Activated CD8-positive, alpha-beta T cell treated with anti-CD3 and anti-CD28 coated beads for 36 hours (primary cell): ENCODE measurements around the gene LPCAT1. TPM values are rescaled to one million over a fixed set of nuclear protein-coding genes. Genes with fewer than 3 reads are reported as not detected.
"Not testable (repeated sequence)": the region's sequence is repeated elsewhere in the genome, so short reads cannot be mapped to it uniquely, and the experiment has no call there.

Source experiments
- ATAC-seq: fragments of 200-7000 bp; cut with Tn5 transposase; one replicate; pipeline ENCODE4 v1.10.0; 2021; ENCODE audit warnings: mild to moderate bottlenecking, moderate library complexity
- CTCF ChIA-PET: fragments of 350-600 bp; sonication (Branson Sonifier 250); formaldehyde crosslinking; loops from one replicate; lab custom pipeline; 2021; ENCODE audit warnings: antibody characterized with exemption; lab: Charles Lee
- POLR2A ChIA-PET: fragments of 350-600 bp; sonication (Branson Sonifier 250); formaldehyde crosslinking; loops from one replicate; lab custom pipeline; 2021; ENCODE audit warnings: antibody characterized with exemption; lab: Charles Lee
- DNase-seq: peaks from one replicate; pipeline ENCODE4 v3.0.0-alpha.2; 2020
- H3K27ac Mint-ChIP-seq: one replicate; pipeline ENCODE4 v1.8.0; 2021; ENCODE audit warnings: mild to moderate bottlenecking, mixed read lengths
- H3K27me3 Mint-ChIP-seq: one replicate; pipeline ENCODE4 v1.8.0; 2021; ENCODE audit warnings: mixed read lengths
- H3K36me3 Mint-ChIP-seq: one replicate; pipeline ENCODE4 v1.8.0; 2021; ENCODE audit warnings: low read depth, mixed read lengths
- H3K4me1 Mint-ChIP-seq: one replicate; pipeline ENCODE4 v1.8.0; 2021; ENCODE audit warnings: low read depth, mixed read lengths
- H3K4me3 Mint-ChIP-seq: one replicate; pipeline ENCODE4 v1.8.0; 2021; ENCODE audit warnings: mild to moderate bottlenecking, moderate library complexity, mixed read lengths
- H3K9me3 Mint-ChIP-seq: one replicate; pipeline ENCODE4 v1.8.0; 2021; ENCODE audit warnings: mixed read lengths
- intact Hi-C: fragments of 100-400 bp; cut with micrococcal nuclease; formaldehyde crosslinking; loops from one replicate; pipeline ENCODE4 v1.10.0; 2022
- total RNA-seq, 2 experiments: library from RNA; stranded (reverse); gene quantifications; one replicate each; pipeline ENCODE4 v1.2.3, GENCODE V29; 2021
- TF ChIP-seq, protein P1 (sequence below): fragments of 200-600 bp; IDR thresholded peaks from one replicate; pipeline ENCODE4 v1.8.0; 2022; ENCODE audit warnings: antibody characterized with exemption, mild to moderate bottlenecking

Gene LPCAT1
- total RNA-seq, 2 experiments from 2014 or later = 37.2 to 43.6 TPM

DNA sequence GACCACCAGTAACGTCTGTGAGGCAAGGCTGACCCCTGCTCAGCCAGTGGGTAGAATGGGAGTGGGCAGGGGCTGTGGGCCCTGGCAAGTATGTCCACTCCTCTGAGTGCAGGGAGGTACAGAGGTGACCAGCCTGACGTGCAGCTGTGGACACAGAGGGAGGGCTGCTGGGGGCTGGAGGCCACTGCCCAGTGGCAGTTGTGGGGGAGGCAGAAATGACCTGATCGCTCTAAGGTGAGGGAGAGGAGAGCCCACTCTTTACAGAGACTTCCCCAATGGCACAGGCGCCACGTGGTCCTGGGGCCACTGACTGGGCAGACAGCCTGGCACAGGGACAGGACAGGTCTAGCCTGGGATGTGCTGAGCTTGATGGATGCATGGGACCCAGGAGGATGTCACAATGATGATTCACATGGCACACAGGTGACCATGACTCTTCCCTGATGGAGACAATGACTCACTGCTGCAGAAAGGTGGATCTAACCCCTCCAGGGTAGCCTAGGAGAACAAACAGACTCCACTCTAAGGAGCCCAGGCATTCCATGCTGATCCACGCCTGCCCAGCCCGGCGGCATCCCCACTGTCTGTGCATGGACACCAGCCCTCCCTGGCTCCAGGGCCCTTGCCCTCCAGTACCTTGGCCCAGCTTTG, 7.7 kb downstream of the LPCAT1 start:
- Mint-ChIP-seq H3K36me3 (peaks cover 21% of the 10 kb centered on the region), H3K4me3 (no peak overlapping the region), H3K4me1 (peaks cover 33% of the 10 kb centered on the region), H3K27ac (peak overlapping the region; percentile 42), H3K9me3 (no peaks in the 10 kb centered on the region), H3K27me3 (no peaks in the 10 kb centered on the region)
- POLR2A ChIA-PET = interaction anchor here (0.9 kb wide), 1 partner anchor 20 kb away, joined by 3 read pairs; no protein-coding TSS in a partner anchor
- DNase-seq = no peak
- TF ChIP-seq, protein P1, sequence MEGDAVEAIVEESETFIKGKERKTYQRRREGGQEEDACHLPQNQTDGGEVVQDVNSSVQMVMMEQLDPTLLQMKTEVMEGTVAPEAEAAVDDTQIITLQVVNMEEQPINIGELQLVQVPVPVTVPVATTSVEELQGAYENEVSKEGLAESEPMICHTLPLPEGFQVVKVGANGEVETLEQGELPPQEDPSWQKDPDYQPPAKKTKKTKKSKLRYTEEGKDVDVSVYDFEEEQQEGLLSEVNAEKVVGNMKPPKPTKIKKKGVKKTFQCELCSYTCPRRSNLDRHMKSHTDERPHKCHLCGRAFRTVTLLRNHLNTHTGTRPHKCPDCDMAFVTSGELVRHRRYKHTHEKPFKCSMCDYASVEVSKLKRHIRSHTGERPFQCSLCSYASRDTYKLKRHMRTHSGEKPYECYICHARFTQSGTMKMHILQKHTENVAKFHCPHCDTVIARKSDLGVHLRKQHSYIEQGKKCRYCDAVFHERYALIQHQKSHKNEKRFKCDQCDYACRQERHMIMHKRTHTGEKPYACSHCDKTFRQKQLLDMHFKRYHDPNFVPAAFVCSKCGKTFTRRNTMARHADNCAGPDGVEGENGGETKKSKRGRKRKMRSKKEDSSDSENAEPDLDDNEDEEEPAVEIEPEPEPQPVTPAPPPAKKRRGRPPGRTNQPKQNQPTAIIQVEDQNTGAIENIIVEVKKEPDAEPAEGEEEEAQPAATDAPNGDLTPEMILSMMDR = no peak
- CTCF ChIA-PET = no interaction called here
- ATAC-seq = peak; percentile 59
- intact Hi-C loops = no loop called here

DNA sequence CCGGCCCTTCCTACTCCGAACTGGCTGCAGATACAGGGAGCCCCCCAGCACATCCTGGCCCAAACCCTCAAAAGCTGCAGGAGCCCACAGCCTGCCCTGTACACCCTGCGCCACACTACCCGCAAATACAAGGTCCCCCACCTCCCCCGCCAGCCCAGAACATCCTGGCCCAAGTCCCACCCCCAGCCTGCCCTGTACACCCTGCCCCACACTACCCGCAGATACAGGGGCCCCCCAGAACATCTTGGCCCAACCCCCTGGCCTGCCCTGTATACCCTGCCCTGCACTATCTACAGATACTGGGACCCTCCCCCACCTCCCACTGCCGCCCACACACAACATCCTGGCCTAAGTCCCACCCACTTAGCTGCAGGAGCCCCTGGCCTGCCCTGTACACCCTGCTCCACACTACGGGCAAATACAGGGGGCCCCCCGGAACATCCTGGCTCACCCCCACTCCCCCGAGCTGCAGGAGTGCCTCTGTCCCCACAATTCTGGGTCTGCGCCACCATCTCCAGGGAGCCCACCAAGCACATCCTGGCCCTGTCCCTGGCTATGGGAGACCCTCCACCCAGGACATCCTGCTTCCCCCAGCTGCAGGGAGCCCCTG, 8.3 kb downstream of the LPCAT1 start:
- H3K9me3 Mint-ChIP-seq = no peaks in the 10 kb centered on the region
- POLR2A ChIA-PET = interaction anchor here (0.9 kb wide), 1 partner anchor 19 kb away, joined by 3 read pairs; no protein-coding TSS in a partner anchor
- H3K36me3 Mint-ChIP-seq = peaks cover 19% of the 10 kb centered on the region
- DNase-seq = no peak
- TF ChIP-seq, protein P1 = no peak
- H3K27me3 Mint-ChIP-seq = no peaks in the 10 kb centered on the region
- H3K4me3 Mint-ChIP-seq = no peak overlapping the region
- CTCF ChIA-PET = interaction anchor here (0.9 kb wide), 1 partner anchor 130 kb away, joined by 3 read pairs; no protein-coding TSS in a partner anchor
- intact Hi-C loops = no loop called here
- peaks cover 31% of the 10 kb centered on the region for H3K4me1 Mint-ChIP-seq
- peak overlapping the region; percentile 8 for H3K27ac Mint-ChIP-seq
- peak; percentile 21 for ATAC-seq

DNA sequence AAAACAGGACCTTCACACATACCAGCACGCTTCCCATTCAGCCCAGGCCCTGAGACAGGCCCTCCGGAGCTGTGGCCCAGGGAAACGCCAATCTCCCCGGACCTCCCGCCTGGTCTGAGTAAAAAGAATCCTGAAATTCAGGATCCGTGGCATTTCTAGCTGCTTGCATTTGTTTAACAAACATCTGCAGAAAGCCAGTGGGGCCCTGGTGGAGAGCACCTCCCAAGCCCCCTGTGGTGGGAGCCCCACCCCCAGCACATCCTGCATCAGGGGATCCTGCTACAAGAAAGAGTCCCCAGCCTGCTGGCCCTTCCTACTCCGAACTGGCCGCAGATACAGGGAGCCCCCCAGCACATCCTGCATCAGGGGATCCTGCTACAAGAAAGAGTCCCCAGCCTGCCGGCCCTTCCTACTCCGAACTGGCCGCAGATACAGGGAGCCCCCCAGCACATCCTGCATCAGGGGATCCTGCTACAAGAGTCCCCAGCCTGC, 8.9 kb downstream of the LPCAT1 start:
- POLR2A ChIA-PET, intact Hi-C loops, H3K9me3 Mint-ChIP-seq, H3K4me3 Mint-ChIP-seq, ATAC-seq, H3K27ac Mint-ChIP-seq, DNase-seq, H3K27me3 Mint-ChIP-seq: not testable (repeated sequence)
- peaks cover 35% of the 10 kb centered on the region for H3K4me1 Mint-ChIP-seq
- peaks cover 20% of the 10 kb centered on the region for H3K36me3 Mint-ChIP-seq
- CTCF ChIA-PET = interaction anchor here (0.9 kb wide), 1 partner anchor 130 kb away, joined by 3 read pairs; no protein-coding TSS in a partner anchor

DNA sequence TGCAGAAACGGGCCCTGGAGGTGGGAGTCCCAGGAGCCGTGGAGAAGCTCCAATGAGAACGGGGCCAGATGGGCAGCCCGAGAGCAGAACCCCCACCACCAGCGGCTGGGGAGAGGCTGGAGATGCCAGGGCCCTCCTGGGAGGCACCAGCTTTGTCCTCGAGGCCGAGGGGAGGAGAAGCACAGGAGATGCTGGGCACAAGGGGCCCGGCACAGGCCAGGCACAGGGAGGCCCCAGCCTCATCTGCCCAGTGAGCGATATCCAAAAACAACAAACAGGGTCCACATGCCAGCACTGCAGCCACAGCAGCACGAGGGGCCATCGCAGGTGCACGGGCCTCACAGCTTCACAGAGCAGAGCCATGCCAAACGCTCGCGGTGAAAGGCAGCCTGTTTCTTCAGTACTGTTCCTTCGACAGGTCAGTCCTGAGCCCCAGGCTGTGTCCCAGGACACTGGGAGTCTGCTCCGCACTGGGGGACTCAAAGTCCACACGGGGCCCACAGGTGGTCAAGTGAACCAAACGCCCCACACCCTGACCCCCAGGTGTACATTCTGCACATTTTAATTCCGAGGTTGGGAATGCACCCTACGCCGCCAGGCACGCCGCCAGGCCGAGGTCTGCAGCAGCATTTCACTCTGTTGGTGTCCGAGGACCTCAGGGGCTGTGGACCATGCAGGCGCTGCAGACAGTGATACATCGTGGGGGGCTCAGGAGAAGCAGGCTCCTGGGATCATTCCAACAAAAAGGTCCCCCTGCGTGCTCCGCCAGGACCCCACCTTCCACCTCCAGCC, 9.5 kb downstream of the LPCAT1 start:
- DNase-seq (no peak), ATAC-seq (no peak)
- no peaks in the 10 kb centered on the region for H3K27me3 Mint-ChIP-seq
- H3K27ac Mint-ChIP-seq = no peak overlapping the region
- peaks cover 30% of the 10 kb centered on the region for H3K4me1 Mint-ChIP-seq
- ChIA-PET CTCF (interaction anchor here (0.6 to 1.2 kb wide), 2 partner anchors 21 to 134 kb away, joined by 3 read pairs; no protein-coding TSS in a partner anchor), POLR2A (no interaction called here)
- no peaks in the 10 kb centered on the region for H3K9me3 Mint-ChIP-seq
- H3K36me3 Mint-ChIP-seq = peaks cover 16% of the 10 kb centered on the region
- H3K4me3 Mint-ChIP-seq = no peak overlapping the region
- TF ChIP-seq, protein P1 = no peak
- intact Hi-C loops = no loop called here

DNA sequence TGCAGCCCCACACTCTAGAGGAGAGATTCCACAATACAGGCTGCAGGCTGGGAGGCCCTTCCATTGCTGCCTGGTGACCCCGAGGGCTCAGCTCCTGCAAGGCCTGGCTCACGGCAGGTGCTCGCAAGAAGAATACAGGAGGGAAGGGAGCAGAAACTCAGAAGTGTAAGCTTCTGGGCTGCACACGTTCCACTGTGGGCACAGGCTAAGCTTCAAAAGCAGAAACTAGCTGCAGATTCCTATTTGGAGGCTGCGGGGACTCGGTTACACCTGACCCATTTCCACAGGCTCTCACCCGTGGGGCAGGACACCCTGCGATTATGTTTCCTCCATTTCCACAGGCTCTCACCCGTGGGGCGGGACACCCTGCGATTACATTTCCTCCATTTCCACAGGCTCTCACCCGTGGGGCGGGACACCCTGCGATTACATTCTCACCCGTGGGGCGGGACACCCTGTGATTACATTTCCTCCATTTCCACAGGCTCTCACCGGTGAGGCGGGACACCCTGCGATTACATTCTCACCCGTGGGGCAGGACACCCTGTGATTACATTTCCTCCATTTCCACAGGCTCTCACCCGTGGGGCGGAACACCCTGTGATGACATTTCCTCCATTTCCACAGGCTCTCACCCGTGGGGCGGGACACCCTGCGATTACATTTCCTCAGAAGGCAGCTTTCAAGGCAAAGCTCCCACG, 10.3 kb downstream of the LPCAT1 start:
- H3K27me3 Mint-ChIP-seq = no peaks in the 10 kb centered on the region
- ATAC-seq (no peak), DNase-seq (no peak)
- TF ChIP-seq, protein P1 = no peak
- no peak overlapping the region for H3K4me3 Mint-ChIP-seq
- no peaks in the 10 kb centered on the region for H3K9me3 Mint-ChIP-seq
- CTCF ChIA-PET = interaction anchor here (0.6 to 1.2 kb wide), 2 partner anchors 21 to 133 kb away, joined by 3 read pairs; no protein-coding TSS in a partner anchor
- peaks cover 11% of the 10 kb centered on the region for H3K36me3 Mint-ChIP-seq
- POLR2A ChIA-PET = no interaction called here
- intact Hi-C loops = no loop called here
- peaks cover 24% of the 10 kb centered on the region for H3K4me1 Mint-ChIP-seq
- H3K27ac Mint-ChIP-seq = no peak overlapping the region
